COLO668 (cell line): ENCODE data around the gene DOCK2.
"Not testable (repeated sequence)": the region's sequence is repeated elsewhere in the genome, so short reads cannot be mapped to it uniquely, and the experiment has no call there.

Source experiments
- DNase-seq: peaks from one replicate; lab custom pipeline; 2025; ENCODE audit not compliant: unreplicated experiment; lab: John Stamatoyannopoulos, UW

DOCK2 gene

GRCh38 chr5:169810524-169810923 lies 173.4 kb downstream of the DOCK2 start:
- no peak for DNase-seq

- DNase-seq = no peak
Observed at GRCh38 chr5:169811023-169811422, 173.9 kb downstream of the DOCK2 start.

- DNase-seq = no peak
Observed at GRCh38 chr5:169811680-169812079, 174.6 kb downstream of the DOCK2 start.

GRCh38 chr5:169812786-169813185 lies 175.7 kb downstream of the DOCK2 start:
- peak; percentile 9 for DNase-seq

- no peak for DNase-seq
Observed at GRCh38 chr5:169814045-169814444, 177.0 kb downstream of the DOCK2 start.

GRCh38 chr5:169814522-169814921 lies 177.4 kb downstream of the DOCK2 start:
- no peak for DNase-seq

GRCh38 chr5:169817031-169817430 lies 180.0 kb downstream of the DOCK2 start:
- no peak for DNase-seq

- no peak for DNase-seq
Observed at GRCh38 chr5:169826618-169827017, 189.5 kb downstream of the DOCK2 start.

- DNase-seq = no peak
Observed at GRCh38 chr5:169827769-169828168, 190.7 kb downstream of the DOCK2 start.

- DNase-seq = no peak
Observed at GRCh38 chr5:169828385-169828784, 191.3 kb downstream of the DOCK2 start.

GRCh38 chr5:169831331-169831730 lies 194.3 kb downstream of the DOCK2 start:
- DNase-seq = no peak

- no peak for DNase-seq
Observed at GRCh38 chr5:169832304-169832703, 195.2 kb downstream of the DOCK2 start.

GRCh38 chr5:169832845-169833244 lies 195.8 kb downstream of the DOCK2 start:
- DNase-seq = no peak

GRCh38 chr5:169833681-169834292 lies 196.7 kb downstream of the DOCK2 start:
- DNase-seq = not testable (repeated sequence)

- DNase-seq = not testable (repeated sequence)
Observed at GRCh38 chr5:169834540-169834939, 197.5 kb downstream of the DOCK2 start.

GRCh38 chr5:169836835-169837536 lies 199.9 kb downstream of the DOCK2 start:
- DNase-seq = no peak

- no peak for DNase-seq
Observed at GRCh38 chr5:169837686-169838085, 200.6 kb downstream of the DOCK2 start.

GRCh38 chr5:169838688-169839087 lies 201.6 kb downstream of the DOCK2 start:
- DNase-seq = no peak

GRCh38 chr5:169840405-169840804 lies 203.3 kb downstream of the DOCK2 start:
- DNase-seq = no peak

GRCh38 chr5:169842699-169843098 lies 205.6 kb downstream of the DOCK2 start:
- no peak for DNase-seq

- DNase-seq = no peak
Observed at GRCh38 chr5:169847519-169847918, 210.4 kb downstream of the DOCK2 start.

GRCh38 chr5:169848271-169848670 lies 211.2 kb downstream of the DOCK2 start:
- DNase-seq = no peak

- no peak for DNase-seq
Observed at GRCh38 chr5:169848792-169849191, 211.7 kb downstream of the DOCK2 start.
